HG03280 (cell line): ENCODE measurements around the gene COBL.

Source experiments
- ATAC-seq: cut with Tn5 transposase; IDR thresholded peaks from one replicate; pipeline ENCODE4 v1.9.1; 2021; ENCODE audit warnings: mild to moderate bottlenecking, moderate library complexity; ENCODE audit not compliant: unreplicated experiment

COBL gene, protein sequence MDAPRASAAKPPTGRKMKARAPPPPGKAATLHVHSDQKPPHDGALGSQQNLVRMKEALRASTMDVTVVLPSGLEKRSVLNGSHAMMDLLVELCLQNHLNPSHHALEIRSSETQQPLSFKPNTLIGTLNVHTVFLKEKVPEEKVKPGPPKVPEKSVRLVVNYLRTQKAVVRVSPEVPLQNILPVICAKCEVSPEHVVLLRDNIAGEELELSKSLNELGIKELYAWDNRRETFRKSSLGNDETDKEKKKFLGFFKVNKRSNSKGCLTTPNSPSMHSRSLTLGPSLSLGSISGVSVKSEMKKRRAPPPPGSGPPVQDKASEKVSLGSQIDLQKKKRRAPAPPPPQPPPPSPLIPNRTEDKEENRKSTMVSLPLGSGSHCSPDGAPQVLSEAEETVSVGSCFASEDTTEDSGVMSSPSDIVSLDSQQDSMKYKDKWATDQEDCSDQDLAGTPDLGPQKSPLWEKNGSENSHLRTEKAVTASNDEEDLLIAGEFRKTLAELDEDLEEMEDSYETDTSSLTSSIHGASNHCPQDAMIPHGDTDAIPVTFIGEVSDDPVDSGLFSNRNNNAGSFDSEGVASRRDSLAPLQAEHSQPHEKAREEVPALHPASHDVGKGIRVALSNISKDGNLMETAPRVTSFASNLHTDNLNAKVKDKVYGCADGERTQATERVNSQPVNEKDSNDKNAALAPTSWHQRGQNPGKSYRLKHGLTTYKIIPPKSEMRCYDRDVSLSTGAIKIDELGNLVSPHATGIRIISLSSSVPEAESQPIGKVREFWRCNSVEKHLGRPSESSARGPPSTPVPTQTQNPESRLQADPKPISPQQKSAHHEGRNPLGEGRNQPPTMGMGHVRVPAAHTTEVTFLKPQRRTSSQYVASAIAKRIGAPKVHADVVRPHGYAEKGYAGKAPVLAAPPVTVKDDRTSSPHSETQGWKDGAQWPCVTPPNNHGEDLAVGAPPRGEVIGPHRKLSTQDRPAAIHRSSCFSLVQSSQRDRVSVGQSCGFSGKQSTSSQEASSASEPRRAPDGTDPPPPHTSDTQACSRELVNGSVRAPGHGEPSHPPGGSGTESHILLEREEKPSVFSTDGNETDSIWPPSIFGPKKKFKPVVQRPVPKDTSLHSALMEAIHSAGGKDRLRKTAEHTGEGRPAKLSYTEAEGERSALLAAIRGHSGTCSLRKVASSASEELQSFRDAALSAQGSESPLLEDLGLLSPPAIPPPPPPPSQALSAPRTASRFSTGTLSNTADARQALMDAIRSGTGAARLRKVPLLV

DNA sequence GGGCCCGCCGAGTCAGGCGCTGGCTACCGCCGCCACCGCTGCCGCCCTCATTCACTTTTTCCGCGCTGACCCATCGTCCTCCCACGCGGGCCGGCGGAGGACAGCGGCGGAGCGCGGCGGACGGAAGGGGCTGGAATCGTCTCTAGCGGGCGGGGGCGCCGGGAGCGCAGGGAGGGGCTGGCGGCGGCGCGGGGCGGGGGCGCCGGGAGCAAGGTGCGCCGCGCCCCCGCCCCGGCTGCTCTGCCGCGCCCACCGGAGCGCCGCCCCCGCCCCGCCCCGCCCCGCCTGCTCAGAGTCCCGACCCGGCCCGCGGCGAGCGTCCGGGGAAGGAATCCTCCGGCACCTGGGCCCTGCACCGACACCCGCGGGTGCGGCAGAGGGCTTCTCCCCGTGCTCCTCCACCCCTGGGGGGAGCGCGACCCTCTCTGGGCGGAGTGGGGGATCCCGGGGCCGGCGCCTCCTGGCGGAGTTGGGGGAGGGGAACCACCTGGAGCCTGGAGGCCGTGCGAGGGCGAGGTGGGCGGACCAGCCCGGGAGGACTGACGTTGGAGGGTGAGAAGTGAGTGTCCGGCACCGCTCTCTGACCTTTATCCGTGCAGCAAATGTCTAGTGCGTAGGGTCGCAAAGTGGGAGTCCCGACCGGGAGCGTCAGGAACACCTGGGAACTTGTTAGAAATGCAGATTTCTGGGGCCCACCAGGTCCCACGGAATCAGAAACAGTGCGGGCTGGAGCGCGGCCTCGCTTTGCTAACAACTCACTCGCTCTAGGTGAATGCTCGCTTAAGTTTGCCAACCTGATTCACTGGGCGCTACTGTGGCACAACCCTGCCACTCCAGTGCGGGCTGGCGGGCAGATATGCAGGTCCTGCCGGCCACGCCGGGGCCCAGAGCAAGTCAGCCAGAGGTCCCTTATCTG, at the start of gene COBL:
TSS of gene COBL (minus strand) at position 144 of the 916 bp plus-strand sequence. CDS start 176 bp downstream, outside the sequence.
- ATAC-seq = no peak

DNA sequence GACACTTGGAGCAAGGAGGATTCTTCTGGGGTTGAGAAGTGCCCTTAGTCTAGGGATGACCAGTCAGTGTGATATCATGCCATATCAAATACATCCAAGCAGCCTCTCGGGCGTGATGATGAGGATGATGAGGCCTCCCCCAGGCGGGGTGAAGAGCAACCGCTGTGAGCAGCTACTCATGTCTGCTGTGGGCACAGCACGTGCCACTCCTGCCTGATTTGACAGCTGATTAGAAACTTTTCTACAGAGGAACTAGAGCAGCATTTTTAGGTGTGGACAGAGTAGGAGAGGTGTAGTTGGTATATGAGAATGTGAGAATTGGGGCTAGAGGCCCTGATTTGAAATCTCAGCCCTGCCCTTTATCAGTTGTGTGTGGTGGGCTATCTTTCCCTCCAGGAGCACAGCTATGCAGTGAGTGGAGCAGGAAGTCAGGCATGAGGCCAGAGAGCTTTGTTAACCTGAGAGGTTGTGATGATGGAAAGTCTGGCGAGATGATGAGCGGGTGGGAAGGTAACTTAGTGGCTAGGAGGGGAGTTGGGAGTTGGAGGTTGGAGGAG, 49.6 kb upstream of the COBL start:
- no peak for ATAC-seq

DNA sequence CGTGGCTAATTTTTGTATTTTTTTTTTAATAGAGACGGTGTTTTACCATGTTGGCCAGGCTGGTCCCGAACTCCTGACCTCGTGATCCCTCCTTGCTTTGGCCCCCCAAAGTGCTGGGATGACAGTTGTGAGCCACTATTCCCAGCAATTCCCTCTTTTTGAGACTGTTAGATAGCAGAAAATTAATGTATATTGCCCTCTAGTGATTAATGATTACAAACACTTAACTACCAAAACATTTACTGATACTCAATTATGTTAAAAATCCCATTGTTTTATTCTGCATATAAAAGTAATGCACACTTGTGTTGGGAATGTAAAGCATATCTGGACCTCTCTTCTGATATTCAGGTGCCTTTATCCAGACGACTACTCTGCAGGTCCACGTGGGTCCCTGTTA, 41.2 kb upstream of the COBL start:
- ATAC-seq = no peak

DNA sequence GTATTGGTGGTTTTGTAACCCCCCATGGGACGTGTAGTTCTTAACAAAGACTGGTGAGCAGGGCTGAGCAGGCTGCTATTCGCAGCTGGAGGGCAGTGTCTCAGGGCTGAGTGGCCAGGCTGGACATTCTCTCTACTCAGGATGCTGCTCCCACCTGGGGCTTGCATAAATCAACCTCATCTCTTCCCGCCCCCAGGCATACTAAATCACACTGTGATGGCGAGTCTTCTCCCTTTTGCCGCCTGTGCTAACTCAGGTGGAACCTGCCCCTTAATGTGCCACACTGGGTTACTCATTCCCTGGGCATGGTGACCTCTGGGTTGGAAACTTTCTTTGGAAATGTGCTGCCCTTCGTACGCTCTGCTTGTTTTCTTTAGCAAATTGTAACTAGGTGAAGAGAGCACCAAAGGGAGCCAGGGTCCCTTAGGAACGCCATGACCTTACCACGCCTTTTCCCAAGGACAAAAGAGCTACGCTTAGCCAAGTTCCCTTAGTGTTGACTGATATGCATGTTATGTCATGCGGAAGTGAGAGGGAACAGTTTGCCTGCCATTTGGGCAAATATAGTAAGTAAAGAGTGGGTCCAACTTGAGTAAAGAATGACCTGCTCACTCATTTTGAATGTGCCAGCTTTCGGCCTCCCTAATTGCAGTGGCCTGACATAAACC, 40.4 kb upstream of the COBL start:
- no peak for ATAC-seq

DNA sequence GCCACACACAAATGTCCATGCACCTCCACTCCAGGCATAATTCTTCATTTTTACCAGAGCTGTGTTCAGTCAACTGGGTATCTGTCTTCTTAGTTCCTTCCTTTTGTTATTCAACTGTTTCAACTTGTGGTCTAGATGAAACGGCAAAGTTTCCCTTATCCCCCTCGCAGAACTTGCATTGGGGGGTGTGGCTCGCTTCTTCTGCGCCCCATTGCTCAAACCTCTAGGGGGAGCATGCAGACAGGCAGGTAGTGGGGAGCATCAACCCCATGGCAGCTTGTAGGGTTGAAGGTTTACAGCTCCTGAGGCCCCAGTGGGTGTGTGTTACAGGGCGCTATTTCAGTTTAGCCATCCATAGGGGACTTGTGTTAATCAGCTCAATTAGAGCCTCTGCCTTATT, 38.3 kb upstream of the COBL start:
- ATAC-seq = no peak

DNA sequence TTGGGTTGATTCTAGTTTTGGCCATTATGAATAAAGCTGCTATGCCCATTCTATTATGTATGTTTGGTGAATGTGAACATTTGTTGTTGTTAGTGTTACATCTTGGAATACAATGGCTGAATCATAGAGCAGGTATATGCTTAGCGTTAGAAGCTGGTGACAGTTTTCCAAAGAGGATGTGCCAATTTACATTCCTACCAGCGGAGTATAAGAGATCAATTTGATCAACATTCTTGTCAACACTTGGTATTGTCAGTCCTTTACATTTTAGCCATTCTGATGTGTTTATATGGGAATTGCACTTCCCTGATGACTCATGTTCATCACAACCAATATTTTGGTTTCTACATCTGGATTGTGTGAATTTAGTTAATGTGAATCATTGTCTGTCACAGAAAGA, 37.8 kb upstream of the COBL start:
- no peak for ATAC-seq

DNA sequence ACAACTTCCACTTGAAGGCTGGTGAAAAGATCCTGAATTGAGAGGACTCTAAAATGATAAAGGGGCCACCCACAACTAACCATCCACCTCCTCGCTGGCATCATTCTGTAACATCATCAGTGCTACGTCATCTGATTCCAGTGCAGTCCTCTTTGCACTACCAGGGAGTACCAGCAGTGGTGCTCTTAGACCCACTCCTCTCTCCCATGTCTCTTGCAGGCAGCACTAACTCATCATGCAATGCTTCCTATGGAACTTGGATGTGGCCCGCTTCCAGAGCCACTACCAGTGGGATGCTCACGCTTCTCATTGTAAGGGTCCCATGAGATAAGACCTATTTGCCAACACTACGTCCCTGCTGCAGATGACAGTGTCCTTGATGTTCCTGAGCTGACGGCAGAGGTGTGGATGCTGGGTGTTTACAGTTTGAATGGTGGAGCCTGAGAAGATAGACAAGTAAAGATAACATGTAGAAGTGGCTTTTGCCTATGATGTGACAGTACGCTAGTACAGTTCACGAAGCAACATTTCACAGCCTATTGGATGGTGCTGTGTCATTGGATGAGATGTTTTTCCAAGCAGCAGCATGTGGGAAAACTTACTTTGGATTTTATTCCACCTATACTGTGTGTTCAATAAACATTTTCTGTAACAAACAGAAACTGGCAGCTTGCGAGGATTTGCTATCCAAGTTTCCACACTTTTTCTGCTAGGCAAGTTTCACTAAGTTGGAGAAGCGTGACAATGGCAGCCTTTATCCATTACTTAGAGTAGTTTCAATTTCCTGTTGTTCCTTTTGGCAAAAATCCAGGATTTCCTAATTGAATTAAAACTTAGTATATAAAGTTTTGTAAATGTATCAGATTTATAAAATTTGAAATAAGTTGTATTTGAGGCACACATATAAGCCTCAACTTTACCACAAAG, 35.8 kb upstream of the COBL start:
- no peak for ATAC-seq

DNA sequence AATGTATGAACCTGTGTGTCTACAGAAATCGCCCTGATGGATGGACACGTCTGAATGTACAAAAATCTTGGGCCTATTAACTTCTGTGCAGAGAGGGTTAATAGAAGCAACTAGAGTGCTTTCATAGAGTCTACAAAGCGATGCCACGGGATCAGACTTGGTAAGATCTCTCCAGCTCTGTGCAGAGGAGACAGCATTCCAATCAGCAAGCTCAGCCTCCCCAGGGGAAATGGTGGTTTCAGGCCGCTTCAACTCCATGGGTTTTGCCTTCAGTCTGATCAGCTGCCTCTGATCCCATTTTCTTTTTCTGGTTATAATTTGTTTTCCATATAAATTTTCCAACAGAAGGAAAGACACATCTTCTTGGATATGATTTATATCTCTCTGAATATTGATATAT, 35.1 kb upstream of the COBL start:
- no peak for ATAC-seq

DNA sequence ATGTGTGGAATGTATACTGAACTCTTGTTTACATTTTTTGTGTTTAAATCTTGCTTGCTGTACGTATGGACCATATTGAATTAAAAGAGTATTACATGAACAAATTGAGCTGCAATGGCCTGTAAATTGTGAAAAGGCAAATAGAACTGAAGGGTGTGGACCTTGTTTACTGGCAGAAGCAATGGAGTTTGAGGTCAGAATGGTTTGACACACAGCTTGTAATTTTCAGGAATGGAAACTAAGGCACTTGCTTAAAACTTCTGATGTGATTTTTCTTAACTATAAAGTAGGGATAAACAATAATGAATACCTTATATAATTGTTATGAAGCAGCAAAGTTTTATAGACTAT, 33.9 kb upstream of the COBL start:
- ATAC-seq = no peak

DNA sequence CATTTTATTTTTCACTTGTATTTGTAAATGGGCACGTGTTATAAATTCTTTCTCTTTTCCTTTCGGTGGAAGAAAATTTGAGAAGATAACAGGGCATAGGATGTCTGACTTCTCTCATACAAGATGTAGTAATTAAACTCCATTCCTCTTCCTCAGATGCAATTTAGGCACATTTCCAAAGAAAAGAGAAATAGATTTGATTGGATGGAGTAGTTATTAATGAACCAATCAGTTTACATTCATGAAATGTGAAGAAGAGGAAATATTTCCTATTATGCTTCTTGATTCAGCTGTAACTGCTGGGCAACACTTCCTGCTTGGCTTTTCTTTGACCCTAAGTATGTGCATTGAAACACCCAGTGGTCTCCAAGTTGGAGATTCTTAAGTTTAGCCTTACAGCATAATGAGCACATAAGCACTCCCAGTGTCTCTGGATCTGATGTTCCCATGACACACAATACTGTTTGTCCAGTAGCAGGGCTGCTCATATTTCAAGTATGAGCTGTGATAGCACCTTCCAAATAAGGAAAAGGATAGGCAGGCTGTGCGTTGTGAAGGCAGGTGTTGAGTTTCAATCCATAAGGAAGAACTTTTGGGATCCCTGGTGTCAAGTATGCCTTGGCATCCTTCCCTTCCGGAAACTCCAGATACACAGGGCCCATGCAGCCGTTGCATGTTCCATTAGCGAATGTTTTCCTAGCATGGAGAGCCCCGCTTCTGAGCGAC, 33.4 kb upstream of the COBL start:
- no peak for ATAC-seq

DNA sequence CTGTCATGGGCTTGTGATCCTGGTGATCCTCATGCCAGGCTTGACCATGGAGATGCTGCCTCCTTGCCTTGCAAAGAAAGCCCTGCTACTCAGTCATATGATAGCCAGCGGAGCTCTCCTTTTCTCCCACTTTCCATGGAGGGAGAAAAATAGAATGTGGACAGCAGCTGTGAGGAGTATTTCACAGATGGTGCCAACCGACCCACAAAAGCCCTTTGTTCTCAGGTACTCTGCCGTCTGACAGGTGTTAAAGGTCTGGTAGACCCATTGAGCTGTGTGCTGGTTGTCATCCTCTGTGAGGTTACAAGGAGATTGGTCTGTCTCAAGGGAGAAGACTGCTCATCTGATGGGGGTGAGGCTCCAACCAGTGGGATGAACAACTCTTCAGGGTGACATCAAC, 29.5 kb upstream of the COBL start:
- ATAC-seq = no peak

DNA sequence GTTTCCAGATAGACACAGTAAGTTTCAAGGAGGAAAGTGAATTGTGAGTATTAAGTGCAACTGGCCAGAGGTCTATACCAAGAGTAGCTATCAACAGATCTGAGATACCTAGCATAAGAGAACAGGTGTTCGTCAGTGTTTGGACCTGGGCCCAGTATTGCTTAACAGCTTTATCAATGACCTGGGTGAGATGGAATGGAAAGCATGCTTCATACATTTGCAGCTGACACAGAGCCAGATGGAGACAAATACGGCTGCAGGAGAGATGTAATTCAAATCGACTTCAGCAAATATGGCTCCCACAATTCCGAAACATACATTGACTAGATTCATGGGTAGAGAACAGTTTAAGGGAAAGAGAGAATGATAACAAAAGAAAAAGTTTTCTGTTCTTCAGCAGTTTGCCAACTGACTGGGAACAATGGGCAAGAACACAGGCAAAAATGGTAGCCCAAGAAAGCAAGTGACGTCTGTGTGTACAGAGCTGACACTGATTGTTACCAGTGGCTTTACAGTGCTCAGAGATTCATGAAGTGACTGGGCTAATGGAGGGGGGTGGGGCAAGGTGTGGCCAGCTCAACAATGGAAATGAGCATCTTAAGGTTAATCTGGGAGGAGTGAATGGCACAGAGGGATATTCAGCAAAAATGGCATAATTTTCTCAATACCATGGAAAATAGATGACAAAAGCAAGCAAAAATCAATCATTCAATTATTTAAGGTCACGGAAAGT, 28.0 kb upstream of the COBL start:
- no peak for ATAC-seq

DNA sequence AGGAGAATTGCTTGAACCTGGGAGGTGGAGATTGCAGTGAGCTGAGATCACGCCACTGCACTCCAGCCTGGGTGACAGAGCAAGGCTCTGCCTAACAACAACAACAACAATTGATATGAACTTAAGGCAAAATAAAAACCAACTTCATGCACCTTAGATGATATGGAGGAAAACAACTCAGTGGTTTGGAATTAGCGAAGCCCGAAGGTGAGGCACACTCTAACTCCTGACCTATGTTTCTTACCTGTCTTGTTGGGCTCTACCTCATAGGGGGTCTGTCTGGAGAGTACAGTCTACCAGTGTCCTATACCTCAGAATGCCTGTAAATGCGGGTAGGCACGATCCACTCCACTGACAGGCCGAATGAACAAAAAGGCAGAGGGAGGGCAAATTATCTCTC, 24.3 kb upstream of the COBL start:
- no peak for ATAC-seq

DNA sequence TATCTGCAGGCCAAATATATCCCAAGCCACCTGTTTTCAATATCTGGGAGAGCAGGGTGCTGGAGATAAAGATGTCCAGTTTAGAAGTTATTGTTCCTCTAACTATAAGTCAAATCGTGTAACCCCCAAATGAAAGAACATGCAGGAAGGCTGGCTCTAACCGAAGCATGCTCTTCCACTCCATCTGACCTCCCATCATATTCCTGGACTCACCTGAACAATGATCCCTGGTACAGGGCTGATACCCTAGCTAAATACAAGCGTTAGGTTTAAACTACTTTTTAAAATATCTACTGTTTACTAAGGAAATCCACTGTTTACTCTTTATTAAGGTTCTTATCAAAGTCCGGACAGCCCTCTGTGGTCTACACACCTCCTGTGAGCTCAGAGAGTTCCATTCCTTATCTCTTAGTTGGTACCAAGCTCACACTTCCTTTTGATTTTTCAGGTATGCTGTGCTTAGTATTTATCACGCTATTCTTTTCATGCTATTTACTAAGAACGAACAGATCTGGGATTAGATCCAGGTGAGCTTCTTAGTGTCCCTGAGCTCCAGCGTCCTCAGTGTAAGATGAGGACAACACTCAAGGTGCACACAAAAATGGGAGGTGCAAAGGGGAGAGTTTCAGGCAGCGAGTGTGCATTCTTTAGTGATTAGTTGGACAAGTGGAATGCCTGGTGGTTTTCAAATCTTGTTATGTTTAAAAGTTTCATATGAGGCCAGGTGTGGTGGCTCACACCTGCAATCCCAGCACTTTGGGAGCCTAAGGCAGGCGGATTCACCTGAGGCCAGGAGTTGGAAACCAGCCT, 23.6 kb upstream of the COBL start:
- ATAC-seq = no peak

DNA sequence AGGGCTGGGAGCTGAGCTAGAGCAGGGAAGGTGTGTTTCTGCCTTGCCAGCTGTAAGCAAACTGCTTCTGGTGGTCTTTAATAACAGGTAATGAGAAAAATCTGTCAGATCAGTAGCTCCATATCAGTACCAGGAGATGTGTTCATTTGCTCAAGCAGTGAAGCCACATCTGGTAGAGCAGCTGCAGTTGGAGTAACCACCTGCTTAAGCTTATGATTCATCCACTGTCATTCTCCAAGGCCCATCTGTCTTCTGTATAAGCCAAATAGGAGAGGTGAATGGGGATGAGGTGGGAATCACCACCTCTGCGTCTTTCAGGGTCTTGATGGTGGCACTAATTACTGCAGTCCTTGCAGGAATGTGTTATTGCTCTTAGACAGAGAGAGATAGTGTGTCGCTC, 18.4 kb upstream of the COBL start:
- no peak for ATAC-seq

DNA sequence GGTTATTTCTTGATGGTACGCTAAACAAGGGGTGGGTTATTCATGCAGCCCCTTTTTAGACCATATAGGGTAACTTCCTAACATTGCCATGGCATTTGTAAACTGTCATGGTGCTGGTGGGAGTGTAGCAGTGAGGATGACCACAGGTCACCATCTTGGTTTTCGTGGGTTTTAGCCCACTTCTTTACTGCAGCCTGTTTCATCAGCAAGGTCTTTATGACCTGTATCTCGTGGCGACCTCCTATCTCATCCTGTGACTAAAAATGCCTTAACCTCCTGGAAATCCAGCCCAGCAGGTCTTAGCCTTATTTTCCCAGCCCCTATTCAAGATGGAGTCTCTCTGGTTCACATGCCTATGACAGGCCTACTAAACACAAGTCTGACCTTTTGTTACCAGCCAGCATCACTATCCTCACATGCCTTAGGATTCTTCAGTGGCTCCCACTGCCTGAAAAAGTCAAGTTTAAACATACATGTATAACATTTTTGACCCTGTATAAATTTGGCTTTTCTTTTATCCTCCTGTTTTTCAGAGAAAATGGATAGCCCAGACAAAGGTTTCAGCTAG, 13.2 kb upstream of the COBL start:
- ATAC-seq = no peak
